ENCODE measurements around the gene GNL2. TPM values are rescaled to one million over a fixed set of nuclear protein-coding genes. Genes with fewer than 3 reads are reported as not detected.

The GNL2 gene
- total and polyA plus RNA-seq, 10 of the 15 experiments (the other 5 are each of a cell fraction or from before 2014, with no cell fraction given): 64.2 to 167 (median 88.2) TPM

DNA sequence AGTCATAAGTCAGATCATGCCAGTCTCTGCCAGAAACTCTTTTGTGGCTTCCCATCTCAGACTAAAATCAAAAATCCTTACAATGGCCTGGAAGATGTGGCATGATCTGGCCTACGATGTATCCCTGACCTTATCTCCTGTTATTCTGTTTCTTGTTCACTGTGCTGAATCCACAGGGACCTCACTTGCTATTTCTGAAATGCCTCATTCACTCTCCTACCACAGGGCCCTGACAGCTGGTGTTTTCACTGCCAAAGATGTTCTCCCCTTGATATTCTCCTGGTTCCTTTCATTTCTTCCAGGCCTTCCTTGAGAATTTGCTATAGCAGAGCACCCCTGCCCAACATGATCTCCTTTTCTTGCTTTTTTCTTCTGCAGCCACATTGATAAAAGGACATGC lies 37.3 kb downstream of the GNL2 start:
- DNase-seq (ENCODE audit: low read depth, low spot score): no peak
- no peak for FAIRE-seq
- Histone ChIP-seq H3K27me3 (replicated peaks in 1 of 2; ENCODE audit: control insufficient read depth in 2 of 2, insufficient read depth in 2 of 2, low read length in 1 of 2) (no peaks in the 10 kb centered on the region), H2AFZ (ENCODE audit: control insufficient read depth, low read depth, low read length) (no peak overlapping the region), H3K27ac (ENCODE audit: control insufficient read depth, insufficient read depth) (no peak overlapping the region), H3K9ac (ENCODE audit: control insufficient read depth, insufficient read depth, low read length) (no peak overlapping the region), H3K4me1 (ENCODE audit: control insufficient read depth, insufficient read depth, low read length) (0 out of 2 replicates have a peak, but pooled peaks cover 2% of the 10 kb centered on the region), H3K4me3 (no peak overlapping the region), H4K20me1 (ENCODE audit: control insufficient read depth, insufficient read depth) (no peaks in the 10 kb centered on the region), H3K79me2 (ENCODE audit: control insufficient read depth, insufficient read depth, low read length) (peaks cover 7% of the 10 kb centered on the region), H3K4me2 (ENCODE audit: control insufficient read depth, insufficient read depth) (no peak overlapping the region), H3K36me3 (ENCODE audit: control insufficient read depth in 2 of 2, insufficient read depth in 2 of 2, low read length in 1 of 2) (no peaks in the 10 kb centered on the region; a peak in 2 of 4 replicates), H3K9me3 (replicated peaks; ENCODE audit: control insufficient read depth, insufficient read depth, low read length) (peaks cover 2% of the 10 kb centered on the region; the same call in 1 of the 3 replicates)
- ATAC-seq: no peak
- ChIA-PET RAD21 (ENCODE audit: unreplicated experiment) (no interaction called here), POLR2A (no interaction called here), CTCF (interaction anchor here (2.9 kb wide), 1 partner anchor 123 kb away, joined by 11 read pairs; no protein-coding TSS in a partner anchor), SMC1A (ENCODE audit: uncharacterized antibody, unreplicated experiment) (no interaction called here)
- BruUV-seq (replicated peaks): no TSS peak
- no peak for TF ChIP-seq IRF5 (IDR thresholded peaks at IDR 0.05; ENCODE audit: borderline replicate concordance)
- no peak for TF ChIP-seq STAT3 (IDR thresholded peaks at IDR 0.05; ENCODE audit: low read depth, low read length)
- no peak for TF ChIP-seq MYC (IDR thresholded peaks at IDR 0.05; ENCODE audit: insufficient read depth, insufficient read length, insufficient replicate concordance, low read length, severe bottlenecking)
- no peak for TF ChIP-seq FOXK2 (IDR thresholded peaks at IDR 0.05)
- TF ChIP-seq SP1 (IDR thresholded peaks at IDR 0.05; ENCODE audit: low read depth, low read length): no peak
- TF ChIP-seq, protein P1, sequence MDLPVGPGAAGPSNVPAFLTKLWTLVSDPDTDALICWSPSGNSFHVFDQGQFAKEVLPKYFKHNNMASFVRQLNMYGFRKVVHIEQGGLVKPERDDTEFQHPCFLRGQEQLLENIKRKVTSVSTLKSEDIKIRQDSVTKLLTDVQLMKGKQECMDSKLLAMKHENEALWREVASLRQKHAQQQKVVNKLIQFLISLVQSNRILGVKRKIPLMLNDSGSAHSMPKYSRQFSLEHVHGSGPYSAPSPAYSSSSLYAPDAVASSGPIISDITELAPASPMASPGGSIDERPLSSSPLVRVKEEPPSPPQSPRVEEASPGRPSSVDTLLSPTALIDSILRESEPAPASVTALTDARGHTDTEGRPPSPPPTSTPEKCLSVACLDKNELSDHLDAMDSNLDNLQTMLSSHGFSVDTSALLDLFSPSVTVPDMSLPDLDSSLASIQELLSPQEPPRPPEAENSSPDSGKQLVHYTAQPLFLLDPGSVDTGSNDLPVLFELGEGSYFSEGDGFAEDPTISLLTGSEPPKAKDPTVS (IDR thresholded peaks at IDR 0.05; ENCODE audit: low read depth, low read length): no peak
- TF ChIP-seq RAD21 (IDR thresholded peaks at IDR 0.05; ENCODE audit: insufficient read depth, low read depth, low read length): no peak
- TF ChIP-seq TBL1XR1 (IDR thresholded peaks at IDR 0.05; ENCODE audit: low read depth, low read length): no peak
- in situ Hi-C loops (cut with MboI): loop anchor here (5.0 kb wide), 1 partner anchor 124 kb away; no protein-coding TSS in a partner anchor
- WGBS (ENCODE audit: insufficient coverage, insufficient replicate concordance, low lambda C conversion rate, missing lambda C conversion rate): 5% methylated on average over 1 of the region's 1 CpG
- intact Hi-C loops (cut with micrococcal nuclease; ENCODE audit: unreplicated experiment): no loop called here
